Left forelimb (tissue), 1 donor: ENCODE data around the gene GPRC5C.

Experiments
- DNase-seq: peaks from one replicate; pipeline ENCODE4 v3.0.0-alpha.2; 2018; ENCODE audit warnings: low spot score

The GPRC5C gene

GRCh38 chr17:74433421-74434121 lies 1.7 kb downstream of the GPRC5C start:
- no peak for DNase-seq

- peak; percentile 38 for DNase-seq
These were observed 4.0 kb downstream of the GPRC5C start for GRCh38 chr17:74435775-74436359.

- DNase-seq, result no peak
These were observed 5.8 kb downstream of the GPRC5C start for GRCh38 chr17:74437702-74438101.

- DNase-seq, result no peak
These were observed 8.0 kb downstream of the GPRC5C start for GRCh38 chr17:74439691-74440567.

- DNase-seq, result no peak
These were observed 9.6 kb downstream of the GPRC5C start for GRCh38 chr17:74441537-74441936.

GRCh38 chr17:74442291-74442669 lies 10.4 kb downstream of the GPRC5C start:
- no peak for DNase-seq

- no peak for DNase-seq
These were observed 11.0 kb downstream of the GPRC5C start for GRCh38 chr17:74442670-74443515.

- DNase-seq, result peak; percentile 47
These were observed 11.8 kb downstream of the GPRC5C start for GRCh38 chr17:74443516-74444296.

- peak; percentile 70 for DNase-seq
These were observed 12.5 kb downstream of the GPRC5C start for GRCh38 chr17:74444406-74444805.

- no peak for DNase-seq
These were observed 13.3 kb downstream of the GPRC5C start for GRCh38 chr17:74445158-74445557.

GRCh38 chr17:74446551-74447500 lies 14.9 kb downstream of the GPRC5C start:
- DNase-seq, result no peak

- DNase-seq, result peak; percentile 54
These were observed 15.8 kb downstream of the GPRC5C start for GRCh38 chr17:74447628-74448159.

- DNase-seq, result peak; percentile 52
These were observed 16.9 kb downstream of the GPRC5C start for GRCh38 chr17:74448756-74449155.

GRCh38 chr17:74449306-74449705 lies 17.4 kb downstream of the GPRC5C start:
- DNase-seq, result no peak

GRCh38 chr17:74449773-74450172 lies 17.9 kb downstream of the GPRC5C start:
- no peak for DNase-seq

- DNase-seq, result no peak
These were observed 18.3 kb downstream of the GPRC5C start for GRCh38 chr17:74450231-74450630.

GRCh38 chr17:74450925-74451403 lies 19.1 kb downstream of the GPRC5C start:
- peak; percentile 52 for DNase-seq

GRCh38 chr17:74451557-74451956 lies 19.7 kb downstream of the GPRC5C start:
- no peak for DNase-seq

- DNase-seq, result peak; percentile 72
These were observed 20.3 kb downstream of the GPRC5C start for GRCh38 chr17:74452033-74452840.
